HepG2 (cell line): ENCODE results near the gene MRM3. TPM values are rescaled to one million over a fixed set of nuclear protein-coding genes. Genes with fewer than 3 reads are reported as not detected.

Source experiments
- ATF4 ChIP-seq, 2 experiments: fragments of 450-650 bp in 1 of 2; sonication (generic) in 1 of 2; formaldehyde crosslinking; IDR thresholded peaks; 2 replicates each; pipeline versions ENCODE4 v1.5.0 to v1.8.0; 2020 to 2022; ENCODE audit warnings: mild to moderate bottlenecking in 1 of 2, missing genetic modification reagents in 1 of 2
- DNMT1 ChIP-seq: sonication (generic); formaldehyde crosslinking; IDR thresholded peaks from 2 replicates; pipeline ENCODE4 v1.5.1; 2020; ENCODE audit warnings: mild to moderate bottlenecking, missing genetic modification reagents
- GMEB1 ChIP-seq: sonication (generic); formaldehyde crosslinking; IDR thresholded peaks from 2 replicates; pipeline ENCODE4 v1.5.1; 2020; ENCODE audit warnings: missing genetic modification reagents, mild to moderate bottlenecking, borderline replicate concordance
- HDAC6 ChIP-seq: fragments of 200-600 bp; sonication (generic); IDR thresholded peaks from 2 replicates; pipeline ENCODE4 v1.7.0; 2017; ENCODE audit warnings: mild to moderate bottlenecking, antibody characterized with exemption, low read length, low read depth
- HNRNPUL1 ChIP-seq: fragments of 200-400 bp; formaldehyde crosslinking; IDR thresholded peaks from 2 replicates; pipeline ENCODE4 v1.6.1; 2017; ENCODE audit warnings: low read depth, mild to moderate bottlenecking, low read length, moderate library complexity
- IKZF1 ChIP-seq: fragments of 450-650 bp; IDR thresholded peaks from 2 replicates; pipeline ENCODE4 v1.7.1; 2016
- MBD4 ChIP-seq: IDR thresholded peaks from 2 replicates; pipeline ENCODE4 v1.6.1; 2012; ENCODE audit warnings: low read length, inconsistent platforms, borderline replicate concordance
- PHF8 ChIP-seq: sonication (generic); formaldehyde crosslinking; IDR thresholded peaks from 2 replicates; pipeline ENCODE4 v1.5.0; 2020; ENCODE audit warnings: missing genetic modification reagents
- PPARG ChIP-seq: conservative IDR thresholded peaks from 2 replicates; pipeline ENCODE4 v1.6.1; 2016; ENCODE audit warnings: missing biosample characterization, missing genetic modification reagents
- REST ChIP-seq, 2 experiments: IDR thresholded peaks; 2 replicates each; pipeline ENCODE4 v1.6.1; 2011 to 2012; ENCODE audit warnings: low read length in 2 of 2, borderline replicate concordance in 1 of 2, low read depth in 1 of 2, mild to moderate bottlenecking in 1 of 2, moderate library complexity in 1 of 2
- RFXAP ChIP-seq: sonication (generic); formaldehyde crosslinking; IDR thresholded peaks from 2 replicates; pipeline ENCODE4 v1.4.0; 2020; ENCODE audit warnings: missing genetic modification reagents, borderline replicate concordance
- ZNF160 ChIP-seq: sonication (generic); formaldehyde crosslinking; IDR thresholded peaks from 2 replicates; pipeline ENCODE4 v1.8.0; 2022; ENCODE audit warnings: mild to moderate bottlenecking, inconsistent platforms, missing genetic modification reagents
- ZNF17 ChIP-seq: sonication (generic); formaldehyde crosslinking; IDR thresholded peaks from 2 replicates; pipeline ENCODE4 v1.5.0; 2020; ENCODE audit warnings: mild to moderate bottlenecking, missing genetic modification reagents
- ZNF251 ChIP-seq: sonication (generic); formaldehyde crosslinking; IDR thresholded peaks from 2 replicates; pipeline ENCODE4 v1.9.0; 2021; ENCODE audit warnings: mild to moderate bottlenecking, missing genetic modification reagents
- ZNF256 ChIP-seq: sonication (generic); formaldehyde crosslinking; conservative IDR thresholded peaks from 2 replicates; pipeline ENCODE4 v1.4.0; 2020; ENCODE audit warnings: missing genetic modification reagents
- ZNF280B ChIP-seq: sonication (generic); formaldehyde crosslinking; IDR thresholded peaks from 2 replicates; pipeline ENCODE4 v1.5.0; 2020; ENCODE audit warnings: missing genetic modification reagents, mild to moderate bottlenecking, borderline replicate concordance
- polyA plus RNA-seq, 8 experiments: library from polyadenylated mRNA; depleted of rRNA in 3 of 8; stranded (reverse) in 7 of 8; unstranded in 1 of 8; fragments of >200 nt; fragmentation: Illumina TruSeq in 4 of 8; extraction: Trizol in 4 of 8; gene quantifications; 2 replicates each; pipeline versions ENCODE4 v1.2.1 to v1.2.3, GENCODE V29; 2011 to 2016; ENCODE audit warnings: low read depth in 4 of 8, missing spikeins in 1 of 8, mixed read lengths in 1 of 8; ENCODE audit not compliant: insufficient read depth in 1 of 8
- total RNA-seq, 5 experiments: library from RNA; depleted of rRNA; stranded (reverse); fragments of >200 nt; fragmentation: Illumina TruSeq; extraction: Trizol; gene quantifications; 2 replicates each; pipeline ENCODE4 v1.2.3, GENCODE V29; 2016; ENCODE audit warnings: low read depth in 1 of 5
- TF ChIP-seq, protein P1 (sequence below): sonication (generic); formaldehyde crosslinking; IDR thresholded peaks from 2 replicates; pipeline ENCODE4 v1.4.0; 2020; ENCODE audit warnings: mild to moderate bottlenecking, missing genetic modification reagents
- TF ChIP-seq, protein P2 (sequence below), 2 experiments: sonication (generic) in 1 of 2; formaldehyde crosslinking in 1 of 2; IDR thresholded peaks; 2 replicates each; pipeline versions ENCODE4 v1.5.1 to v1.6.1; 2011 to 2020; ENCODE audit warnings: borderline replicate concordance in 1 of 2, low read depth in 1 of 2, low read length in 1 of 2, mild to moderate bottlenecking in 1 of 2, missing genetic modification reagents in 1 of 2, moderate library complexity in 1 of 2

The MRM3 gene
- total and polyA plus RNA-seq, 2 of the 13 experiments (the other 11 are each of a cell fraction or from before 2014, with no cell fraction given): 12.3 to 25.5 TPM

GRCh38 chr17:752002-752619 lies 30.0 kb upstream of the MRM3 start, which contains the start of gene GEMIN4 (continued):
- TF ChIP-seq HNRNPUL1 (0 out of 2 replicates have a peak, but pooled peaks have one; percentile 36), ZNF251 (CRISPR knock-in tag) (no peak), HDAC6 (no peak), IKZF1 (no peak), RFXAP (no peak), DNMT1 (no peak), ZNF17 (CRISPR knock-in tag) (no peak), MBD4 (no peak), ATF4 (CRISPR knock-in tag; IDR thresholded peaks at IDR 0.05) (0 out of 4 replicates have a peak, but pooled peaks of 1 of the 2 experiments have one; percentile 27), ZNF256 (CRISPR knock-in tag) (0 out of 2 replicates have a peak, but pooled peaks have one; percentile 39), ZNF160 (CRISPR knock-in tag) (peak; percentile 79; the same call in 1 of the 2 replicates), ZNF280B (CRISPR knock-in tag) (peak; percentile 47; the same call in 1 of the 2 replicates), GMEB1 (CRISPR knock-in tag) (peak; percentile 91), PHF8 (CRISPR knock-in tag) (peak; percentile 77), PPARG (CRISPR knock-in tag) (no peak), REST (IDR thresholded peaks at IDR 0.05; ENCODE audit: borderline replicate concordance in 1 of 2, low read depth in 1 of 2, low read length in 2 of 2) (no peak)
- TF ChIP-seq, protein P1, sequence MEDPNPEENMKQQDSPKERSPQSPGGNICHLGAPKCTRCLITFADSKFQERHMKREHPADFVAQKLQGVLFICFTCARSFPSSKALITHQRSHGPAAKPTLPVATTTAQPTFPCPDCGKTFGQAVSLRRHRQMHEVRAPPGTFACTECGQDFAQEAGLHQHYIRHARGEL (CRISPR knock-in tag): no peak; the same call in 1 of the 2 replicates
- TF ChIP-seq, protein P2, sequence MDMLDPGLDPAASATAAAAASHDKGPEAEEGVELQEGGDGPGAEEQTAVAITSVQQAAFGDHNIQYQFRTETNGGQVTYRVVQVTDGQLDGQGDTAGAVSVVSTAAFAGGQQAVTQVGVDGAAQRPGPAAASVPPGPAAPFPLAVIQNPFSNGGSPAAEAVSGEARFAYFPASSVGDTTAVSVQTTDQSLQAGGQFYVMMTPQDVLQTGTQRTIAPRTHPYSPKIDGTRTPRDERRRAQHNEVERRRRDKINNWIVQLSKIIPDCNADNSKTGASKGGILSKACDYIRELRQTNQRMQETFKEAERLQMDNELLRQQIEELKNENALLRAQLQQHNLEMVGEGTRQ (IDR thresholded peaks at IDR 0.05; ENCODE audit: low read depth, low read length): no peak
- TF ChIP-seq, protein P2 (CRISPR knock-in tag; IDR thresholded peaks at IDR 0.05; ENCODE audit: borderline replicate concordance): peak; percentile 15; the same call in 1 of the 2 replicates
